Right renal pelvis (tissue), 4 donors: ENCODE results near the gene PLAA. TPM values are rescaled to one million over a fixed set of nuclear protein-coding genes. Genes with fewer than 3 reads are reported as not detected.

Experiments
- polyA plus RNA-seq, 4 donors: library from polyadenylated mRNA; unstranded; fragments of 120-200 nt; gene quantifications; one replicate each; pipeline ENCODE4 v1.2.1, GENCODE V29; 2013; ENCODE audit not compliant: insufficient read length in 4 of 4

PLAA gene
- polyA plus RNA-seq, 4 donors: 37.0 to 48.8 (median 45.8) TPM

Other genes with a start within 250 kb of the PLAA start
- 10 to 100 TPM; 37.4 to 47.6 (median 45.7) TPM for gene CAAP1, start 54.4 kb downstream of the PLAA start, polyA plus RNA-seq
- gene IFT74, start 9.2 kb upstream of the PLAA start, polyA plus RNA-seq: 10 to 100 TPM; 35.3 to 46.0 (median 44.5) TPM
- gene LRRC19, start 58.4 kb upstream of the PLAA start, polyA plus RNA-seq: 10 to 100 TPM; 11.9 to 23.5 (median 16.7) TPM
- gene TEK, start 162.0 kb upstream of the PLAA start, polyA plus RNA-seq: 10 to 100 TPM; 38.7 to 52.4 (median 48.9) TPM